Endothelial cell of umbilical vein (primary cell): ENCODE results near the gene ZNF182. TPM values are rescaled to one million over a fixed set of nuclear protein-coding genes. Genes with fewer than 3 reads are reported as not detected.

Experiments used
- BruUV-seq: library from RNA; stranded (reverse); fragments of 400-500 nt; replicated peaks from 2 replicates; lab custom pipeline; 2021; lab: Mats Ljungman, UMichigan
- CTCF ChIA-PET: fragments of 300-600, 350-600 bp; sonication (Branson Sonifier 250); formaldehyde crosslinking; loops from one replicate; lab custom pipeline; 2021; ENCODE audit warnings: antibody characterized with exemption, inconsistent platforms; lab: Charles Lee
- POLR2A ChIA-PET: fragments of 300-600, 350-600 bp; sonication (Branson Sonifier 250); formaldehyde crosslinking; loops from one replicate; lab custom pipeline; 2021; ENCODE audit warnings: antibody characterized with exemption, inconsistent platforms; lab: Charles Lee
- DNase-seq: peaks from one replicate; pipeline ENCODE4 v3.0.0-alpha.2; 2011; ENCODE audit warnings: low read depth, low spot score
- FAIRE-seq: peaks from 2 replicates; lab custom pipeline; 2011; peaks lifted over from hg19 to GRCh38; lab: Jason Lieb, UNC
- H2AFZ ChIP-seq: 2 replicates; pipeline ENCODE4 v1.6.0; 2012; ENCODE audit warnings: low read depth, low read length, control low read depth, inconsistent platforms
- H3K27ac ChIP-seq: 2 replicates; pipeline ENCODE4 v1.5.1; 2011; ENCODE audit warnings: low read depth, mild to moderate bottlenecking, control low read depth, low read length, moderate library complexity; ENCODE audit not compliant: insufficient read depth
- H3K27me3 ChIP-seq, 2 experiments: 2 replicates each; pipeline versions ENCODE4 v1.6.0 to v1.6.1; 2011; ENCODE audit warnings: low read length in 2 of 2, mixed read lengths in 1 of 2; ENCODE audit not compliant: control insufficient read depth in 2 of 2, insufficient read depth in 2 of 2
- H3K36me3 ChIP-seq, 2 experiments: 2 replicates in 1 of 2; 3 replicates in 1 of 2; pipeline ENCODE4 v1.5.1; 2011; ENCODE audit warnings: low read length in 2 of 2, mild to moderate bottlenecking in 1 of 2, moderate library complexity in 1 of 2; ENCODE audit not compliant: control insufficient read depth in 2 of 2, insufficient read depth in 2 of 2; ENCODE audit errors: extremely low read depth in 1 of 2
- H3K4me1 ChIP-seq: 3 replicates; pipeline ENCODE4 v1.5.1; 2011; ENCODE audit warnings: mild to moderate bottlenecking, low read length; ENCODE audit not compliant: control insufficient read depth, insufficient read depth; ENCODE audit errors: extremely low read depth
- H3K4me2 ChIP-seq: 2 replicates; pipeline ENCODE4 v1.6.1; 2011; ENCODE audit warnings: low read length, control low read depth, mixed read lengths; ENCODE audit not compliant: insufficient read depth
- H3K4me3 ChIP-seq, 3 experiments: fragments of 200-600 bp in 1 of 3; sonication (generic), shearing (Covaris generic) in 1 of 3; replicated peaks in 1 of 3; 2 replicates each; pipeline ENCODE4 v1.5.1; 2011 to 2016; ENCODE audit warnings: control low read depth in 3 of 3, low read length in 3 of 3, mild to moderate bottlenecking in 2 of 3, inconsistent platforms in 1 of 3, low read depth in 1 of 3, moderate library complexity in 1 of 3; ENCODE audit not compliant: insufficient read depth in 1 of 3
- H3K79me2 ChIP-seq: 2 replicates; pipeline ENCODE4 v1.6.0; 2012; ENCODE audit warnings: low read length, inconsistent platforms; ENCODE audit not compliant: control insufficient read depth, insufficient read depth
- H3K9ac ChIP-seq: replicated peaks from 2 replicates; pipeline ENCODE3; 2011; ENCODE audit warnings: low read length, control low read depth; ENCODE audit not compliant: insufficient read depth; ENCODE audit errors: extremely low read depth
- H3K9me1 ChIP-seq: replicated peaks from 3 replicates; pipeline ENCODE4 v1.6.0; 2011; ENCODE audit warnings: mild to moderate bottlenecking, low read length; ENCODE audit not compliant: control insufficient read depth, insufficient read depth; ENCODE audit errors: extremely low read depth
- H3K9me3 ChIP-seq: replicated peaks from 2 replicates; pipeline ENCODE4 v1.5.1; 2012; ENCODE audit warnings: low read length, inconsistent platforms; ENCODE audit not compliant: control insufficient read depth, insufficient read depth
- H4K20me1 ChIP-seq: replicated peaks from 2 replicates; pipeline ENCODE3; 2011; ENCODE audit warnings: mild to moderate bottlenecking, low read length; ENCODE audit not compliant: control insufficient read depth, insufficient read depth; ENCODE audit errors: extremely low read depth
- EZH2 ChIP-seq: IDR thresholded peaks from 2 replicates; pipeline ENCODE4 v1.6.1; 2012; ENCODE audit warnings: borderline replicate concordance, low read depth, mild to moderate bottlenecking, moderate library complexity, low read length, inconsistent platforms; ENCODE audit not compliant: severe bottlenecking
- FOS ChIP-seq: IDR thresholded peaks from 2 replicates; pipeline ENCODE4 v1.6.1; 2011; ENCODE audit warnings: mild to moderate bottlenecking, low read length, moderate library complexity, borderline replicate concordance; ENCODE audit not compliant: insufficient read depth
- GATA2 ChIP-seq: IDR thresholded peaks from 2 replicates; pipeline ENCODE4 v1.7.0; 2011; ENCODE audit warnings: low read depth, mild to moderate bottlenecking, moderate library complexity, mixed read lengths, low read length; ENCODE audit not compliant: insufficient read length, insufficient read depth
- JUN ChIP-seq: IDR thresholded peaks from 2 replicates; pipeline ENCODE4 v1.6.1; 2011; ENCODE audit warnings: borderline replicate concordance, low read depth; ENCODE audit not compliant: insufficient read length, insufficient read depth
- MAX ChIP-seq: IDR thresholded peaks from 2 replicates; pipeline ENCODE4 v1.6.1; 2011; ENCODE audit not compliant: insufficient read depth, insufficient read length
- MYC ChIP-seq: IDR thresholded peaks from one replicate; pipeline ENCODE4 v1.6.1; 2011; ENCODE audit warnings: mild to moderate bottlenecking, low read depth, low read length
- POLR2A ChIP-seq: IDR thresholded peaks from 2 replicates; pipeline ENCODE4 v1.6.1; 2012; ENCODE audit warnings: low read depth, mild to moderate bottlenecking, control low read depth, low read length
- POLR2AphosphoS5 ChIP-seq: IDR thresholded peaks from 2 replicates; pipeline ENCODE4 v1.6.1; 2012; ENCODE audit warnings: low read depth, mild to moderate bottlenecking, control low read depth, low read length, moderate library complexity; ENCODE audit not compliant: insufficient read depth
- dilution Hi-C: fragments of 300-500 bp; cut with MboI; formaldehyde crosslinking; loops from one replicate; pipeline ENCODE4 v1.15.0; 2019; ENCODE audit warnings: low sequenced_read_pairs; ENCODE audit not compliant: extremely low pct_ligation_motif_present
- intact Hi-C: fragments of 100-400 bp; cut with micrococcal nuclease; formaldehyde crosslinking; loops from one replicate; pipeline ENCODE4 v1.10.0; 2022
- polyA plus RNA-seq, 4 experiments: library from polyadenylated mRNA; depleted of rRNA in 3 of 4; stranded (reverse) in 3 of 4; unstranded in 1 of 4; fragments of >200 nt; gene quantifications; 2 replicates each; pipeline versions ENCODE4 v1.2.1 to v1.2.3, GENCODE V29; 2011 to 2012; ENCODE audit warnings: missing spikeins in 1 of 4
- total RNA-seq: library from RNA; stranded (reverse); gene quantifications from 2 replicates; pipeline ENCODE4 v1.2.3, GENCODE V29; 2021
- TF ChIP-seq, protein P1 (sequence below), 2 donors: IDR thresholded peaks; 1 replicate in 1 of 2; 2 replicates in 1 of 2; pipeline ENCODE4 v1.5.1; 2011; ENCODE audit warnings: low read length in 2 of 2, mild to moderate bottlenecking in 2 of 2, moderate library complexity in 2 of 2, control low read depth in 1 of 2, inconsistent platforms in 1 of 2, low read depth in 1 of 2; ENCODE audit not compliant: insufficient read depth in 1 of 2; ENCODE audit errors: extremely low read depth in 1 of 2

ZNF182 gene
- total and polyA plus RNA-seq, 2 donors (not counting 3 experiments of a cell fraction or from before 2014, with no cell fraction given) = 0.90 to 3.9 TPM

- Histone ChIP-seq H3K4me1 (no peaks in the 10 kb centered on the region), H4K20me1 (no peaks in the 10 kb centered on the region), H3K9me3 (no peaks in the 10 kb centered on the region), H2AFZ (no peak overlapping the region), H3K4me2 (no peak overlapping the region), H3K36me3 (no peaks in the 10 kb centered on the region), H3K27ac (no peak overlapping the region), H3K27me3 (no peaks in the 10 kb centered on the region), H3K9ac (no peak overlapping the region), H3K9me1 (no peaks in the 10 kb centered on the region), H3K4me3 (no peak overlapping the region), H3K79me2 (no peaks in the 10 kb centered on the region)
- DNase-seq = no peak
- CTCF ChIA-PET = no interaction called here
- dilution Hi-C loops (no loop called here), intact Hi-C loops (no loop called here)
- no peak for TF ChIP-seq EZH2
- no peak for TF ChIP-seq FOS
- no peak for TF ChIP-seq MAX
- no peak for TF ChIP-seq POLR2AphosphoS5
- no peak for TF ChIP-seq JUN
- no peak for TF ChIP-seq MYC
- no peak for TF ChIP-seq POLR2A
- TF ChIP-seq, protein P1, sequence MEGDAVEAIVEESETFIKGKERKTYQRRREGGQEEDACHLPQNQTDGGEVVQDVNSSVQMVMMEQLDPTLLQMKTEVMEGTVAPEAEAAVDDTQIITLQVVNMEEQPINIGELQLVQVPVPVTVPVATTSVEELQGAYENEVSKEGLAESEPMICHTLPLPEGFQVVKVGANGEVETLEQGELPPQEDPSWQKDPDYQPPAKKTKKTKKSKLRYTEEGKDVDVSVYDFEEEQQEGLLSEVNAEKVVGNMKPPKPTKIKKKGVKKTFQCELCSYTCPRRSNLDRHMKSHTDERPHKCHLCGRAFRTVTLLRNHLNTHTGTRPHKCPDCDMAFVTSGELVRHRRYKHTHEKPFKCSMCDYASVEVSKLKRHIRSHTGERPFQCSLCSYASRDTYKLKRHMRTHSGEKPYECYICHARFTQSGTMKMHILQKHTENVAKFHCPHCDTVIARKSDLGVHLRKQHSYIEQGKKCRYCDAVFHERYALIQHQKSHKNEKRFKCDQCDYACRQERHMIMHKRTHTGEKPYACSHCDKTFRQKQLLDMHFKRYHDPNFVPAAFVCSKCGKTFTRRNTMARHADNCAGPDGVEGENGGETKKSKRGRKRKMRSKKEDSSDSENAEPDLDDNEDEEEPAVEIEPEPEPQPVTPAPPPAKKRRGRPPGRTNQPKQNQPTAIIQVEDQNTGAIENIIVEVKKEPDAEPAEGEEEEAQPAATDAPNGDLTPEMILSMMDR (IDR thresholded peaks at IDR 0.05; ENCODE audit: extremely low read depth in 1 of 2, insufficient read depth in 1 of 2, low read depth in 1 of 2, low read length in 2 of 2) = no peak
- TF ChIP-seq GATA2 = no peak
- BruUV-seq = no TSS peak
- POLR2A ChIA-PET = no interaction called here
- FAIRE-seq = no peak
Observed at GRCh38 chrX:47941423-47941822, 62.4 kb downstream of the ZNF182 start.
